Panc1 (cell line): ENCODE results near the gene C2orf69. TPM values are rescaled to one million over a fixed set of nuclear protein-coding genes. Genes with fewer than 3 reads are reported as not detected.

Experiments
- ATAC-seq: fragments of 200-7000 bp; cut with Tn5 transposase; 2 replicates; pipeline ENCODE4 v1.9.1; 2020; ENCODE audit warnings: mild to moderate bottlenecking, moderate library complexity
- BruUV-seq: library from RNA; stranded (reverse); fragments of 400-500 nt; replicated peaks from 2 replicates; lab custom pipeline; 2021; lab: Mats Ljungman, UMichigan
- CTCF ChIA-PET: fragments of 300-600 bp; sonication (Branson Sonifier 250); formaldehyde crosslinking; loops from one replicate; lab custom pipeline; 2022; ENCODE audit warnings: antibody characterized with exemption; lab: Charles Lee
- POLR2A ChIA-PET: fragments of 300-600 bp; sonication (Branson Sonifier 250); formaldehyde crosslinking; loops from one replicate; lab custom pipeline; 2022; ENCODE audit warnings: antibody characterized with exemption; lab: Charles Lee
- DNase-seq: peaks from one replicate; pipeline ENCODE4 v3.0.0-alpha.2; 2010; ENCODE audit warnings: low read depth, low spot score
- H3K27ac ChIP-seq: 2 replicates; pipeline ENCODE4 v1.5.1; 2011; ENCODE audit warnings: mild to moderate bottlenecking, low read length, inconsistent platforms
- H3K27me3 ChIP-seq: fragments of 200-500 bp; sonication (Bioruptor generic); 2 replicates; pipeline ENCODE4 v1.6.0; 2014; ENCODE audit warnings: low read length, inconsistent platforms; ENCODE audit not compliant: control insufficient read depth, insufficient read depth
- H3K36me3 ChIP-seq: fragments of 200-500 bp; sonication (Bioruptor generic); 2 replicates; pipeline ENCODE4 v1.5.1; 2014; ENCODE audit warnings: inconsistent platforms, mild to moderate bottlenecking, low read length, moderate library complexity; ENCODE audit not compliant: control insufficient read depth, insufficient read depth
- H3K4me1 ChIP-seq: 2 replicates; pipeline ENCODE4 v1.5.1; 2011; ENCODE audit warnings: inconsistent platforms, mild to moderate bottlenecking, low read length, moderate library complexity; ENCODE audit not compliant: control insufficient read depth, insufficient read depth
- H3K4me3 ChIP-seq, 2 experiments: 2 replicates each; pipeline ENCODE4 v1.5.1; 2011 to 2012; ENCODE audit warnings: low read depth in 2 of 2, low read length in 2 of 2, mild to moderate bottlenecking in 2 of 2, inconsistent platforms in 1 of 2, moderate library complexity in 1 of 2
- H3K9me3 ChIP-seq: fragments of 200-500 bp; sonication (Bioruptor generic); 2 replicates; pipeline ENCODE4 v1.5.1; 2014; ENCODE audit warnings: low read depth, mild to moderate bottlenecking, inconsistent platforms, low read length, moderate library complexity; ENCODE audit not compliant: control insufficient read depth, insufficient read depth
- CTCF ChIP-seq: fragments of 450-650 bp; IDR thresholded peaks from 2 replicates; pipeline ENCODE4 v1.5.1; 2017; ENCODE audit warnings: mild to moderate bottlenecking
- POLR2AphosphoS5 ChIP-seq: IDR thresholded peaks from 2 replicates; pipeline ENCODE4 v1.6.1; 2012; ENCODE audit warnings: mild to moderate bottlenecking, low read depth, low read length, moderate library complexity
- REST ChIP-seq, 2 experiments: IDR thresholded peaks; 2 replicates each; pipeline ENCODE4 v1.6.1; 2011 to 2012; ENCODE audit warnings: low read depth in 2 of 2, control low read depth in 1 of 2, low read length in 1 of 2, mild to moderate bottlenecking in 1 of 2, moderate library complexity in 1 of 2; ENCODE audit not compliant: insufficient read depth in 1 of 2
- SIN3A ChIP-seq: IDR thresholded peaks from 2 replicates; pipeline ENCODE4 v1.6.1; 2012; ENCODE audit warnings: low read depth, mild to moderate bottlenecking, low read length, moderate library complexity, borderline replicate concordance; ENCODE audit not compliant: insufficient read depth
- TCF7L2 ChIP-seq: IDR thresholded peaks from 2 replicates; pipeline ENCODE4 v1.6.1; 2011; ENCODE audit warnings: mild to moderate bottlenecking, low read depth, low read length, inconsistent platforms
- in situ Hi-C: cut with HindIII; loops from 2 replicates; pipeline ENCODE4 v1.10.0; 2016; ENCODE audit warnings: low sequenced_read_pairs, low pct_unique_long_range_greater_than_20kb
- intact Hi-C: fragments of 100-400 bp; cut with micrococcal nuclease; formaldehyde crosslinking; loops from one replicate; pipeline ENCODE4 v1.10.0; 2022; ENCODE audit not compliant: unreplicated experiment
- total RNA-seq: library from RNA; stranded (reverse); gene quantifications from one replicate; pipeline ENCODE4 v1.2.1, GENCODE V29; 2021; ENCODE audit not compliant: unreplicated experiment

C2orf69 gene
- total RNA-seq, 1 experiment from 2014 or later, result 21.8 TPM

GRCh38 chr2:199922856-199923255, 11.8 kb downstream of the C2orf69 start:
- intact Hi-C loops, result no loop called here
- CTCF ChIA-PET, result interaction anchor here (0.7 kb wide), 1 partner anchor 486 kb away, joined by 4 read pairs; no protein-coding TSS in a partner anchor

GRCh38 chr2:199923924-199924323, 12.8 kb downstream of the C2orf69 start:
- Histone ChIP-seq H3K9me3 (no peaks in the 10 kb centered on the region), H3K36me3 (peaks cover 19% of the 10 kb centered on the region; the same call in 1 of the 2 replicates), H3K4me3 (no peak overlapping the region), H3K4me1 (peaks cover 16% of the 10 kb centered on the region; the same call in 1 of the 2 replicates), H3K27me3 (no peaks in the 10 kb centered on the region), H3K27ac (no peak overlapping the region)
- intact Hi-C loops (no loop called here), in situ Hi-C loops (no loop called here)
- POLR2A ChIA-PET, result no interaction called here
- CTCF ChIA-PET, result no interaction called here
- TF ChIP-seq REST (IDR thresholded peaks at IDR 0.05; ENCODE audit: insufficient read depth in 1 of 2, low read depth in 2 of 2, low read length in 1 of 2), result no peak
- TF ChIP-seq POLR2AphosphoS5, result no peak
- DNase-seq, result no peak
- BruUV-seq, result no TSS peak
- no peak for ATAC-seq

More at GRCh38 chr2:199922856-199923255, 11.8 kb downstream of the C2orf69 start:
- in situ Hi-C loops, result no loop called here
- peaks cover 16% of the 10 kb centered on the region; the same call in 1 of the 2 replicates for H3K4me1 ChIP-seq
- POLR2A ChIA-PET, result no interaction called here
- DNase-seq, result no peak
- 0 out of 4 replicates have a peak overlapping the region, but pooled peaks of 1 of the 2 experiments have one; percentile 0 for H3K4me3 ChIP-seq
- H3K27me3 ChIP-seq, result no peaks in the 10 kb centered on the region
- TF ChIP-seq TCF7L2 (no peak), POLR2AphosphoS5 (no peak), CTCF (no peak), SIN3A (no peak), REST (IDR thresholded peaks at IDR 0.05; ENCODE audit: insufficient read depth in 1 of 2, low read depth in 2 of 2, low read length in 1 of 2) (no peak)
- ATAC-seq, result peak; percentile 84
- BruUV-seq, result no TSS peak
- peaks cover 19% of the 10 kb centered on the region; the same call in 1 of the 2 replicates for H3K36me3 ChIP-seq
- no peaks in the 10 kb centered on the region for H3K9me3 ChIP-seq
- H3K27ac ChIP-seq, result peak overlapping the region; percentile 72
